HL-60 (cell line): Measurements from ENCODE around the gene CRTC1.

Experiments used
- CTCF ChIP-seq: IDR thresholded peaks from one replicate; pipeline ENCODE4 v1.5.1; 2011; ENCODE audit warnings: low read length, control low read depth, inconsistent platforms; ENCODE audit not compliant: insufficient read depth
- GABPA ChIP-seq: IDR thresholded peaks from 2 replicates; pipeline ENCODE4 v1.6.1; 2012; ENCODE audit warnings: low read depth
- POLR2AphosphoS5 ChIP-seq: IDR thresholded peaks from 2 replicates; pipeline ENCODE4 v1.6.1; 2012; ENCODE audit warnings: low read depth

DNA sequence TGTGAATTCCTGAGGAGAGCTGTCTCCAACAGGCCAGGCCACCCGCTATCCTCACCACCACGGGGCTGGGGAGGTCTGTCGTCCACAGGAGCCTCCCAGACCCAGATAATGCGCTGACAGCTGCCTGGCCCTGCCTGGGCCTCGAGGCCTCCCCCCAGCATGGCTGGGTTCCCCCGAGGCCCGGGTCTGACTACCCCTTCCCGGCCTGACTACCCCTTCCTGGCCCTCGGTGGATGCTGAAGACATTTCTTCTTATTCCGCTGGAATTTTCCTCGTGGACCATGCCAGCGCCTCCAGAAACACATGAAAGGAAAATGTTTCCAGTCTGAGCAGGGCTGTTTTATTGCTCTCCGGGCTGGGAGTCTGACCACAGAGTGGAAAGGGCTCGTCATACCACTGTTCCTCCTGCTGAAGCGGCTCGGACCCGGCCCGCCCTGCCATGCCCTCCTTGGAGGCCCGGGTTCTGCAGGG, 124.4 kb downstream of the CRTC1 start:
- no peak for TF ChIP-seq POLR2AphosphoS5
- TF ChIP-seq CTCF, result no peak
- no peak for TF ChIP-seq GABPA
